Brain microvascular endothelial cell (primary cell): Measurements from ENCODE around the gene PLEKHG7.
"Not testable (repeated sequence)": the region's sequence is repeated elsewhere in the genome, so short reads cannot be mapped to it uniquely, and the experiment has no call there.

Source experiments
- DNase-seq: peaks from one replicate; pipeline ENCODE4 v3.0.0-alpha.2; 2020
- H3K27ac ChIP-seq: fragments of 250-450 bp; sonication (Bioruptor Pico); 2 replicates; pipeline ENCODE4 v1.5.1; 2020; ENCODE audit warnings: mild to moderate bottlenecking, moderate library complexity
- H3K27me3 ChIP-seq: fragments of 250-450 bp; sonication (Bioruptor Pico); replicated peaks from 2 replicates; pipeline ENCODE4 v1.5.1; 2020; ENCODE audit warnings: mild to moderate bottlenecking
- H3K36me3 ChIP-seq: fragments of 250-450 bp; sonication (Bioruptor Pico); replicated peaks from 2 replicates; pipeline ENCODE4 v1.5.1; 2020; ENCODE audit warnings: mild to moderate bottlenecking
- H3K4me3 ChIP-seq: 2 replicates; pipeline ENCODE4 v1.5.1; 2011; ENCODE audit warnings: low read depth, mild to moderate bottlenecking, control low read depth, low read length, moderate library complexity
- CTCF ChIP-seq: IDR thresholded peaks from 2 replicates; pipeline ENCODE4 v1.5.1; 2011; ENCODE audit warnings: low read depth, mild to moderate bottlenecking, moderate library complexity, low read length, control low read depth, inconsistent platforms; ENCODE audit errors: missing control alignments
- in situ Hi-C: cut with HindIII; loops from 2 replicates; pipeline ENCODE4 v1.10.0; 2017; ENCODE audit warnings: low sequenced_read_pairs, low pct_ligation_motif_present

PLEKHG7 gene, protein sequence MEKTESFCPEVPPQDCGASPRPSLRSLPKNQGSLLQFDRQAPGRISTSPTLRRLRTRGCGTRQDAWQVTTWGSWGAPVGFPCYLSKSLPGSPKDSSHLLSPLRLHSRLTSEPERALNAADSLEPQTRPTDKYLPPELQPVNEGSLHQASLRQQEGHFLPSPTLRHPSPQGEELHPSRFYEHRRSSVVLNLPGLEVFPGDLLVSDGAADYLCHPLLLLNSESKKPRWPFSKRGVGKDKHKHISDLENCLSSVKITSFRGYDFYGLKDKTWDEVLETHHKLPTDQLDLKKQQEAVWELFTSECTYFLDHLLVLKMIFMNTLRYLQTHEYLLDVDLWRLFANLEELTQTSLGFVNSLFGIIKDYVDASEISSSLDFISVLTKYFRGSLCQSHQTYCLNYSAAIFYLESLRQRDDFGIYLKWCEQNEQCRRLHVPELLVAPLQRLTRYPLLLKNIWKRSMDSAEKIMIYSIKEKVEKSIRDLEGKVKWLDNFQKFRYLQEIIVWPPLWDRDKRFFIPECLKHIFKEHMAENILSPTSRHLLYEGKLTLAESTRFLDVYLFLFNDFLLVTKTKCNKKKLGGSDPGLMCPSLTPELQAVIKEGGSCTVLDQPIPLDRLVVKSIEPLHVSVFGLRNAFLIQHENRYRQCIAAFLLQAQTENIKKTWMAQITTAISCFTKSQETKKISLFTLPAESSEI

DNA sequence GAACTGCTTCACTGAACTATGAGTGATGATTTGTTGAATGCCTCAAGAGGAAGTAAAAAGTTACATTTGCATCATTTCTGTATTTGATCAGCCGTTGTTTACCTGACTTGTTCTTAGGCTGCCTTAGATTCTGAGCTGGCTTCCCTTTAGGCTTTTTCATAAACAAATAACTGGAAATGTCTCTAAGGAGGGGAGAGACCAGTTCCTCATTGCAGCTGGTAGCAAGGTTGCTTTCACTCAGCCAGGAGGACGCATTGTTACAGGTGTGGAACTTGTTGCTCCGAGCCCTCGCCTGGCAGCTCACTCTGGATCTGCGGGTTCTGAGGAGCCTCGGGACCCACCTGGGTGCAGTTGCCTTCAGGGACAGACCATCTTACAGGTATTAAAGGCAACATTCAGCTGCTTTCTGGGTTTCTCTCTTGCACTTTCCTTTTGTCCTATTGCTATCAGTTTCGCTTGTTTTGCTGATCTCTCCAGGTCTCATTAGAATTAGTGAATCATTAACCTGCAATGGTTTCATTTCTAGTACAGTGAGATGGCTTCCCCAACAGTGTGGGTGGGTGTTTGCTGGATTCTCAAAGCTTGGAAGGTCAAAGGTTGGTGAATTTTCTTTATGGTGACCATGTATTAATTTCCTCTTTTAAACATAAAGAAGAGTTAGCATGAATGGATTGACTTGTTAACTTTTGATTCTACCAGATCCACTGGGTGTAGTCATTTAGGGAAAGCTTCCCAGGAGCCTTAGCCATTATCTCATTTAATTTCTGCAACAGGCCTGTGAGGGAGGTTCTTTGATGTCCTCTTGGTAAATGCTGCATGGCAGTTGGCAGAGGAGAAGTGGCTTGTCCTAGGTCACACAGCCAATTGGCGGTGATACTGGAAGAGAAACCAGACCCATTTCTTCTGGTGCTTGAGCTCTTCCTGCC, at the start of gene PLEKHG7:
TSS of gene PLEKHG7 (plus strand) at position 236 of the 926 bp plus-strand sequence. CDS start 3,643 bp downstream, outside the sequence.
- no peak for DNase-seq
- H3K36me3 ChIP-seq: no peaks in the 10 kb centered on the region
- no peak within 1 kb of the TSS for H3K27ac ChIP-seq
- no peak for TF ChIP-seq CTCF
- in situ Hi-C loops: no loop called here
- H3K27me3 ChIP-seq: no peaks in the 10 kb centered on the region
- H3K4me3 ChIP-seq: no peak within 1 kb of the TSS

DNA sequence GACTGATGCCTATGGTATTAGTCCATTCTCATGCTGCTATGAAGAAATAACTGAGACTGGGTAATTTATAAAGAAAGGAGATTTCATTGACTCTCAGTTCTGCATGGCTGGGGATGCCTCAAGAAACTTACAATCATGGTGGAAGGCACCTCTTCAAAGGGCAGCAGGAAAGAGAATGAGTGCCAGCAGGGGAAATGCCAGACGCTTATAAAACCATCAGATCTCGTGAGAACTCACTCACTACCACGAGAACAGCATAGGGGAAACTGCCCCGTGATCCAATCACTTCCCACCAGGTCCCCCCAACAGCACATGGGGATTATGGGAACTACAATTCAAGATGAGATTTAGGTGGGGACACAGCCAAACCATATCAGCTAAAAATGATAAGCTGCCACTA, 48.5 kb upstream of the PLEKHG7 start:
- DNase-seq, H3K27me3 ChIP-seq, H3K4me3 ChIP-seq, H3K36me3 ChIP-seq, H3K27ac ChIP-seq, in situ Hi-C loops: not testable (repeated sequence)

- H3K36me3 ChIP-seq: no peaks in the 10 kb centered on the region
- H3K27me3 ChIP-seq: no peaks in the 10 kb centered on the region
- DNase-seq: no peak
- H3K4me3 ChIP-seq: no peak overlapping the region
- TF ChIP-seq CTCF: no peak
- in situ Hi-C loops: no loop called here
- H3K27ac ChIP-seq: no peak overlapping the region
Measured at GRCh38 chr12:92654929-92655328, 47.9 kb upstream of the PLEKHG7 start.

GRCh38 chr12:92656911-92657310, 45.9 kb upstream of the PLEKHG7 start:
- no peak for TF ChIP-seq CTCF
- Histone ChIP-seq H3K4me3 (no peak overlapping the region), H3K36me3 (no peaks in the 10 kb centered on the region), H3K27me3 (no peaks in the 10 kb centered on the region), H3K27ac (no peak overlapping the region)
- DNase-seq: no peak
- in situ Hi-C loops: no loop called here

DNA sequence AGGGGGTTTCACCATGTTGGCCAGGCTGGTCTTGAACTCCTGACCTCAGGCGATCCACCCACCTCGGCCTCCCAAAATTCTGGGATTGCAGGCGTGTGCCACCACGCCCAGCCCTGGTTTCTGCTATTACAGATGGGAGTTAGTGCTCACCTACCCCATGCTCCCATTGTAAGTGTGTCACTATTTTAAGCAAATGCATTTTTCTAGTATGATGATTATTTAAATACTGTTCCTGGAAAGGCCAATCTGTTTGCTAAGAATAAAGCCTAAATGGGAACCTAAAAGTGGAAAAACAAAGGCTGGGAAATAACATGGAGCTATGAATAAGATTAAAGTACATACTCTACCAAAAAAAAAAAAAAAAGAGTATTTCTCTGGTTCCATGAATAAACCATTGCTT, 45.0 kb upstream of the PLEKHG7 start:
- no peak for TF ChIP-seq CTCF
- no peak overlapping the region for H3K27ac ChIP-seq
- no peaks in the 10 kb centered on the region for H3K27me3 ChIP-seq
- H3K36me3 ChIP-seq: no peaks in the 10 kb centered on the region
- no peak overlapping the region for H3K4me3 ChIP-seq
- no peak for DNase-seq
- in situ Hi-C loops: no loop called here

DNA sequence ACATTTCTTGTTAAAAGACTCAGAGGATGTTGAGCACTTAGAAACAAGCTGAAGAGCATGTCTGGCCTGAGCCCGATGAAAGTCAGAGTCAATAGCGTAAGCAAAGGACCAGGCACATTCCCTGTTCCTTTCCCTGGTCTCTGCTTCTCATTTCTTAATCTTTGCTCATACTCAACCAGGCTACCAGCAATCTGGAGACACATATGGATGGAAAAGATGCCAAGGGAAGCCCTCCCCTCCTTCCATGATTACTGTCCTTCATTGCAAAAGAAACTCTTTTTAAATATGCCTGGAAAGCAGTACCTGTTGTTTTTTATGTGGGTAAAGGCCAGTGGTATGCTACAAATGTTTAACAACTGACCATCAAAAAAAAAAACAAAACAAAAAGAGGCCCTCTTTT, 44.2 kb upstream of the PLEKHG7 start:
- Histone ChIP-seq H3K27me3 (no peaks in the 10 kb centered on the region), H3K27ac (no peak overlapping the region), H3K36me3 (no peaks in the 10 kb centered on the region), H3K4me3 (no peak overlapping the region)
- no peak for DNase-seq
- in situ Hi-C loops: no loop called here
- TF ChIP-seq CTCF: no peak
